Upper lobe of left lung (tissue), 6 donors: ENCODE measurements around the gene SEL1L3. TPM values are rescaled to one million over a fixed set of nuclear protein-coding genes. Genes with fewer than 3 reads are reported as not detected.

Experiments used
- ATAC-seq, 2 donors: fragments of 200-7000 bp; cut with Tn5 transposase; one replicate each; pipeline ENCODE4 v1.9.1; 2022; ENCODE audit warnings: mild to moderate bottlenecking in 2 of 2, moderate library complexity in 2 of 2; ENCODE audit not compliant: low FRiP score in 2 of 2
- DNase-seq, 2 donors: peaks; one replicate each; pipeline ENCODE4 v3.0.0-alpha.2; 2019 to 2020
- H3K27ac ChIP-seq, 4 donors: fragments of 200-600 bp; sonication (generic); one replicate each; pipeline ENCODE4 v1.5.1; 2016 to 2019
- H3K27me3 ChIP-seq, 4 donors: fragments of 200-600 bp; sonication (generic); one replicate each; pipeline ENCODE4 v1.5.1; 2017 to 2019
- H3K36me3 ChIP-seq, 4 donors: fragments of 200-600 bp; sonication (generic); one replicate each; pipeline ENCODE4 v1.5.1; 2016 to 2019
- H3K4me1 ChIP-seq, 4 donors: fragments of 200-600 bp; sonication (generic); one replicate each; pipeline ENCODE4 v1.5.1; 2018 to 2019
- H3K4me3 ChIP-seq, 4 donors: fragments of 200-600 bp; sonication (generic); one replicate each; pipeline ENCODE4 v1.5.1; 2017 to 2019; ENCODE audit warnings: mild to moderate bottlenecking in 2 of 4, moderate library complexity in 1 of 4
- H3K9me3 ChIP-seq, 4 donors: fragments of 200-600 bp; sonication (generic); one replicate each; pipeline ENCODE4 v1.5.1; 2018 to 2019
- CTCF ChIP-seq, 6 experiments: fragments of 450-650 bp in 4 of 6; fragments of 200-600 bp in 2 of 6; sonication (generic) in 2 of 6; IDR thresholded peaks; one replicate each; pipeline ENCODE4 v1.5.1; 2016 to 2019; ENCODE audit warnings: antibody characterized with exemption in 6 of 6
- EP300 ChIP-seq, 4 donors: sonication (generic); formaldehyde crosslinking; IDR thresholded peaks; one replicate each; pipeline ENCODE4 v1.5.1; 2017; ENCODE audit warnings: antibody characterized with exemption in 4 of 4, control low read depth in 2 of 4
- POLR2A ChIP-seq, 4 donors: fragments of 450-650 bp; IDR thresholded peaks; one replicate each; pipeline ENCODE4 v1.5.1; 2016 to 2017; ENCODE audit warnings: antibody characterized with exemption in 4 of 4, mild to moderate bottlenecking in 2 of 4
- POLR2AphosphoS5 ChIP-seq, 2 donors: sonication (generic); formaldehyde crosslinking; IDR thresholded peaks; one replicate each; pipeline ENCODE4 v1.5.1; 2017; ENCODE audit warnings: antibody characterized with exemption in 2 of 2
- WGBS, 2 donors: methylation state at CpG; one replicate each; pipeline ENCODE4 v1.1.5; 2017 to 2018; 5-methylcytosine and 5-hydroxymethylcytosine counted together
- total RNA-seq, 6 donors: library from RNA; depleted of rRNA in 4 of 6; stranded (reverse); fragments of >200 nt in 4 of 6; gene quantifications; one replicate each; pipeline versions ENCODE4 v1.1.0 to v1.2.1, GENCODE V29; 2016 to 2021
- donor health status: DM: no; HTN: no; CAD: no; lungs with moderate emphysema.
- donor health status: DM: no; HTN: yes; CAD: no; lungs with severe emphysema.

Gene SEL1L3
- total RNA-seq, 6 donors from 2014 or later, result 41.7 to 197 (median 64.7) TPM

- H3K36me3 ChIP-seq, result peaks cover 0 to 8% (median 6%) of the 10 kb centered on the region in 4 donors
- no peak for DNase-seq
- WGBS, 2 donors, result 79 to 80% methylated on average over 3 of the region's 3 CpGs
- no peak overlapping the region for H3K27ac ChIP-seq
- no peaks in the 10 kb centered on the region for H3K9me3 ChIP-seq
- no peaks in the 10 kb centered on the region for H3K4me1 ChIP-seq
- TF ChIP-seq POLR2AphosphoS5 (IDR thresholded peaks at IDR 0.05), result no peak
- no peak for ATAC-seq
- H3K27me3 ChIP-seq, result no peaks in the 10 kb centered on the region
- no peak overlapping the region for H3K4me3 ChIP-seq
These were observed 118.8 kb downstream of the SEL1L3 start for GRCh38 chr4:25743971-25744370.

GRCh38 chr4:25729564-25729963, 133.2 kb downstream of the SEL1L3 start:
- no peak for ATAC-seq
- WGBS, 2 donors, result 94 to 96% methylated on average over 9 of the region's 9 CpGs
- no peaks in the 10 kb centered on the region for H3K4me1 ChIP-seq

GRCh38 chr4:25728886-25729285, 133.9 kb downstream of the SEL1L3 start:
- no peak overlapping the region for H3K4me3 ChIP-seq
- no peak for DNase-seq
- no peak overlapping the region for H3K27ac ChIP-seq
- H3K27me3 ChIP-seq, result no peaks in the 10 kb centered on the region
- TF ChIP-seq CTCF (IDR thresholded peaks at IDR 0.05) (no peak), POLR2AphosphoS5 (IDR thresholded peaks at IDR 0.05) (no peak), POLR2A (IDR thresholded peaks at IDR 0.05) (no peak), EP300 (IDR thresholded peaks at IDR 0.05) (no peak)
- H3K36me3 ChIP-seq, result no peaks in the 10 kb centered on the region
- no peak for ATAC-seq
- WGBS, 2 donors, result 56 to 66% methylated on average over 3 of the region's 3 CpGs
- H3K4me1 ChIP-seq, result no peaks in the 10 kb centered on the region
- no peaks in the 10 kb centered on the region for H3K9me3 ChIP-seq

More at GRCh38 chr4:25729564-25729963, 133.2 kb downstream of the SEL1L3 start:
- Histone ChIP-seq H3K27ac (no peak overlapping the region), H3K36me3 (no peaks in the 10 kb centered on the region), H3K9me3 (no peaks in the 10 kb centered on the region), H3K4me3 (no peak overlapping the region), H3K27me3 (no peaks in the 10 kb centered on the region)
- DNase-seq, result no peak
- TF ChIP-seq EP300 (IDR thresholded peaks at IDR 0.05), result no peak
- no peak for TF ChIP-seq POLR2AphosphoS5 (IDR thresholded peaks at IDR 0.05)
- no peak for TF ChIP-seq POLR2A (IDR thresholded peaks at IDR 0.05)
- no peak for TF ChIP-seq CTCF (IDR thresholded peaks at IDR 0.05)

GRCh38 chr4:25727711-25728493, 134.9 kb downstream of the SEL1L3 start:
- Histone ChIP-seq H3K4me3 (no peak overlapping the region), H3K9me3 (no peaks in the 10 kb centered on the region), H3K27ac (no peak overlapping the region), H3K27me3 (no peaks in the 10 kb centered on the region), H3K4me1 (no peaks in the 10 kb centered on the region), H3K36me3 (no peaks in the 10 kb centered on the region)
- TF ChIP-seq POLR2AphosphoS5 (IDR thresholded peaks at IDR 0.05) (no peak), POLR2A (IDR thresholded peaks at IDR 0.05) (no peak)
- DNase-seq (no peak), ATAC-seq (no peak)
- 88 to 91% methylated on average over 9 of the region's 9 CpGs for WGBS, 2 donors

GRCh38 chr4:25725870-25726269, 136.9 kb downstream of the SEL1L3 start:
- ATAC-seq (no peak), DNase-seq (no peak)
- no peak overlapping the region for H3K4me3 ChIP-seq
- TF ChIP-seq POLR2A (IDR thresholded peaks at IDR 0.05) (no peak), CTCF (IDR thresholded peaks at IDR 0.05) (no peak), EP300 (IDR thresholded peaks at IDR 0.05) (no peak), POLR2AphosphoS5 (IDR thresholded peaks at IDR 0.05) (no peak)
- H3K27ac ChIP-seq, result no peak overlapping the region
- H3K4me1 ChIP-seq, result no peaks in the 10 kb centered on the region
- H3K36me3 ChIP-seq, result no peaks in the 10 kb centered on the region
- H3K9me3 ChIP-seq, result no peaks in the 10 kb centered on the region
- no peaks in the 10 kb centered on the region for H3K27me3 ChIP-seq
- WGBS, 2 donors, result 74 to 78% methylated on average over 7 of the region's 7 CpGs

- WGBS, 2 donors, result 71 to 78% methylated on average over 1 of the region's 1 CpG
- Histone ChIP-seq H3K27ac (no peak overlapping the region), H3K4me1 (no peaks in the 10 kb centered on the region), H3K36me3 (no peaks in the 10 kb centered on the region), H3K9me3 (no peaks in the 10 kb centered on the region), H3K4me3 (no peak overlapping the region), H3K27me3 (no peaks in the 10 kb centered on the region)
- ATAC-seq (no peak), DNase-seq (no peak)
- no peak for TF ChIP-seq POLR2AphosphoS5 (IDR thresholded peaks at IDR 0.05)
- no peak for TF ChIP-seq CTCF (IDR thresholded peaks at IDR 0.05)
- no peak for TF ChIP-seq EP300 (IDR thresholded peaks at IDR 0.05)
- no peak for TF ChIP-seq POLR2A (IDR thresholded peaks at IDR 0.05)
These were observed 139.4 kb downstream of the SEL1L3 start for GRCh38 chr4:25723409-25723808.
